GM21717 (cell line): ENCODE data around the gene MAD1L1.

Source experiments
- ATAC-seq: cut with Tn5 transposase; IDR thresholded peaks from one replicate; pipeline ENCODE4 v1.9.1; 2021; ENCODE audit warnings: mild to moderate bottlenecking, moderate library complexity; ENCODE audit not compliant: unreplicated experiment

Gene MAD1L1

GRCh38 chr7:2142386-2142785, 90.4 kb downstream of the MAD1L1 start:
- no peak for ATAC-seq

- no peak for ATAC-seq
Observed at GRCh38 chr7:2141651-2142050, 91.1 kb downstream of the MAD1L1 start.

GRCh38 chr7:2141021-2141410, 91.7 kb downstream of the MAD1L1 start:
- ATAC-seq: no peak

- no peak for ATAC-seq
Observed at GRCh38 chr7:2140216-2141020, 92.3 kb downstream of the MAD1L1 start.

GRCh38 chr7:2139004-2139699, 93.6 kb downstream of the MAD1L1 start:
- no peak for ATAC-seq

GRCh38 chr7:2138146-2138765, 94.5 kb downstream of the MAD1L1 start:
- no peak for ATAC-seq

- ATAC-seq: no peak
Observed at GRCh38 chr7:2134740-2135139, 98.0 kb downstream of the MAD1L1 start.

- no peak for ATAC-seq
Observed at GRCh38 chr7:2132243-2132642, 100.5 kb downstream of the MAD1L1 start.

GRCh38 chr7:2131800-2132199, 100.9 kb downstream of the MAD1L1 start:
- ATAC-seq: no peak

GRCh38 chr7:2131341-2131740, 101.4 kb downstream of the MAD1L1 start:
- no peak for ATAC-seq

- ATAC-seq: no peak
Observed at GRCh38 chr7:2130096-2130375, 102.7 kb downstream of the MAD1L1 start.

GRCh38 chr7:2129323-2130095, 103.2 kb downstream of the MAD1L1 start:
- ATAC-seq: no peak

- ATAC-seq: no peak
Observed at GRCh38 chr7:2128601-2129322, 104.0 kb downstream of the MAD1L1 start.

- no peak for ATAC-seq
Observed at GRCh38 chr7:2126621-2127020, 106.1 kb downstream of the MAD1L1 start.

- ATAC-seq: no peak
Observed at GRCh38 chr7:2125931-2126330, 106.8 kb downstream of the MAD1L1 start.

GRCh38 chr7:2124604-2125345, 108.0 kb downstream of the MAD1L1 start:
- ATAC-seq: no peak

- no peak for ATAC-seq
Observed at GRCh38 chr7:2123916-2124315, 108.8 kb downstream of the MAD1L1 start.

GRCh38 chr7:2123360-2123759, 109.4 kb downstream of the MAD1L1 start:
- ATAC-seq: no peak

- ATAC-seq: no peak
Observed at GRCh38 chr7:2122651-2123050, 110.1 kb downstream of the MAD1L1 start.
